Stimulated activated CD4-positive, alpha-beta T cell treated with anti-CD3 and anti-CD28 coated beads, TNF-alpha, amount 100 ng/mL, for 4 hours (primary cell): Measurements from ENCODE around the gene ZIC1.

Source experiments
- DNase-seq, 3 experiments: peaks; one replicate each; pipeline ENCODE4 v3.0.0-alpha.2; 2020; ENCODE audit warnings: low read depth in 3 of 3

ZIC1 gene

GRCh38 chr3:147422601-147423536 is 13.7 kb downstream of the ZIC1 start:
- no peak for DNase-seq

- DNase-seq: no peak
Measured at GRCh38 chr3:147423537-147423797, 14.3 kb downstream of the ZIC1 start.

GRCh38 chr3:147423798-147424580 is 14.8 kb downstream of the ZIC1 start:
- no peak for DNase-seq

- no peak for DNase-seq
Measured at GRCh38 chr3:147424581-147425387, 15.6 kb downstream of the ZIC1 start.

- no peak for DNase-seq
Measured at GRCh38 chr3:147425388-147425850, 16.3 kb downstream of the ZIC1 start.

- DNase-seq: no peak
Measured at GRCh38 chr3:147426931-147427330, 17.8 kb downstream of the ZIC1 start.

GRCh38 chr3:147427746-147428145 is 18.6 kb downstream of the ZIC1 start:
- DNase-seq: no peak

- DNase-seq: no peak
Measured at GRCh38 chr3:147428326-147428725, 19.2 kb downstream of the ZIC1 start.

- DNase-seq: no peak
Measured at GRCh38 chr3:147428754-147429153, 19.6 kb downstream of the ZIC1 start.

- DNase-seq: no peak
Measured at GRCh38 chr3:147431751-147432150, 22.6 kb downstream of the ZIC1 start.

GRCh38 chr3:147447224-147447623 is 38.1 kb downstream of the ZIC1 start:
- DNase-seq: no peak

- DNase-seq: no peak
Measured at GRCh38 chr3:147449669-147450068, 40.5 kb downstream of the ZIC1 start.

GRCh38 chr3:147458995-147459704 is 50.0 kb downstream of the ZIC1 start:
- DNase-seq: no peak

- DNase-seq: no peak
Measured at GRCh38 chr3:147462856-147463255, 53.7 kb downstream of the ZIC1 start.
